Stomach (tissue), 9 donors: ENCODE results near the gene CASP1. TPM values are rescaled to one million over a fixed set of nuclear protein-coding genes. Genes with fewer than 3 reads are reported as not detected.

Experiments used
- DNase-seq, 2 donors: peaks; one replicate each; pipeline versions ENCODE4 v3.0.0 to v3.0.0-alpha.2; 2013 to 2019
- H3K27ac ChIP-seq, 5 donors: fragments of 200-600 bp in 4 of 5; sonication (generic) in 4 of 5; one replicate each; pipeline ENCODE4 v1.5.1; 2013 to 2019; ENCODE audit warnings: mild to moderate bottlenecking in 1 of 5, moderate library complexity in 1 of 5
- H3K27me3 ChIP-seq, 3 donors: fragments of 200-600 bp; sonication (generic); one replicate each; pipeline ENCODE4 v1.5.1; 2017 to 2019; ENCODE audit warnings: mixed run types in 1 of 3
- H3K36me3 ChIP-seq, 4 donors: fragments of 200-600 bp; sonication (generic); 1 replicate in 3 of 4; 2 replicates in 1 of 4; pipeline ENCODE4 v1.5.1; 2016 to 2019
- H3K4me1 ChIP-seq, 4 donors: fragments of 200-600 bp; sonication (generic); one replicate each; pipeline ENCODE4 v1.5.1; 2016 to 2019
- H3K4me3 ChIP-seq, 4 donors: fragments of 200-600 bp; sonication (generic) in 3 of 4; one replicate each; pipeline ENCODE4 v1.5.1; 2016 to 2019; ENCODE audit warnings: mild to moderate bottlenecking in 1 of 4
- H3K9me3 ChIP-seq, 4 donors: fragments of 200-600 bp; sonication (generic); one replicate each; pipeline ENCODE4 v1.5.1; 2016 to 2019
- EP300 ChIP-seq: sonication (generic); formaldehyde crosslinking; IDR thresholded peaks from one replicate; pipeline ENCODE4 v1.6.1; 2017; ENCODE audit warnings: antibody characterized with exemption
- POLR2A ChIP-seq, 4 donors: fragments of 450-650 bp; IDR thresholded peaks; one replicate each; pipeline ENCODE4 v1.6.1; 2016; ENCODE audit warnings: antibody characterized with exemption in 4 of 4, control low read depth in 2 of 4, mild to moderate bottlenecking in 1 of 4, moderate library complexity in 1 of 4
- POLR2AphosphoS5 ChIP-seq, 3 donors: sonication (generic); formaldehyde crosslinking; IDR thresholded peaks; one replicate each; pipeline ENCODE4 v1.6.1; 2016; ENCODE audit warnings: antibody characterized with exemption in 3 of 3
- WGBS, 5 donors: extraction: QIAGEN DNeasy Blood & Tissue Kit in 3 of 5; methylation state at CpG; one replicate each; pipeline versions ENCODE4 v1.1.5 to v1.1.7; 2013 to 2018; 5-methylcytosine and 5-hydroxymethylcytosine counted together
- intact Hi-C: fragments of 100-400 bp; cut with DNase I; formaldehyde crosslinking; loops from one replicate; pipeline ENCODE4 v1.15.1; 2023; ENCODE audit warnings: low total_unique reads
- polyA plus RNA-seq, 3 donors: library from polyadenylated mRNA; stranded (reverse); fragments of 200-250 nt; gene quantifications; one replicate each; pipeline ENCODE4 v1.2.3, GENCODE V29; 2013
- total RNA-seq, 5 donors: library from RNA; depleted of rRNA; stranded (reverse); fragments of >200 nt; gene quantifications; one replicate each; pipeline versions ENCODE4 v1.1.0 to v1.2.3, GENCODE V29; 2014 to 2016
- TF ChIP-seq, protein P1 (sequence below), 7 experiments: fragments of 450-650 bp in 4 of 7; fragments of 200-600 bp in 3 of 7; sonication (generic) in 3 of 7; IDR thresholded peaks; one replicate each; pipeline ENCODE4 v1.5.1; 2016 to 2019; ENCODE audit warnings: antibody characterized with exemption in 7 of 7, control low read depth in 2 of 7, mild to moderate bottlenecking in 1 of 7
- donor health status: healthy with polysubstance abuse.
- donor health status: Bipolar disorder and iron deficiency.
- donor health status: healthy.

Gene CASP1
- total and polyA plus RNA-seq, 8 donors, result 2.3 to 71.0 (median 14.9) TPM

DNA sequence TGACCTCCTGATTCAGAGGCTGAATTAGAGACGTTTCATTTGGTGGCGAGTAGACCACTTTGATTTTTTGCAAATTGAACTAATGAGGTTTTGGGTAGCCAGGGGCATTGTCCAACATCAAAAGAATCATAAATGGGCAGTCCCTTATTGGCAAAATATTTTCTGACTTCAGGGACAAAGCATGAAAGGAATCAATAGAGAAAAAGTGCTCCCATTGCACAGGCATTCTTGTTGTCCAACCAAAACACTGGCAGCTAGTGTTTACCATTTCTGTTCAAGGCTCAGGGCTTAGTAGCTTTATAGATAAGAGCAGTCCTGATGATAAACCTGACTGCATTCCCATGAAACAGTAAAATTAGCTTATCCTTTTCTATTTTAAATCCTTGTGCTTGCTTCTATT lies 16.6 kb upstream of the CASP1 start:
- no peaks in the 10 kb centered on the region for H3K27me3 ChIP-seq
- no peak overlapping the region for H3K27ac ChIP-seq
- H3K4me3 ChIP-seq, result no peak overlapping the region
- peaks cover 0 to 11% (median 5%) of the 10 kb centered on the region in 4 donors for H3K4me1 ChIP-seq
- DNase-seq, result no peak
- no peaks in the 10 kb centered on the region for H3K36me3 ChIP-seq
- 64 to 78% (median 69%) methylated on average over 2 of the region's 2 CpGs for WGBS, 5 donors
- intact Hi-C loops, result no loop called here
- TF ChIP-seq POLR2AphosphoS5 (IDR thresholded peaks at IDR 0.05) (no peak), EP300 (no peak), POLR2A (IDR thresholded peaks at IDR 0.05) (no peak)
- TF ChIP-seq, protein P1, sequence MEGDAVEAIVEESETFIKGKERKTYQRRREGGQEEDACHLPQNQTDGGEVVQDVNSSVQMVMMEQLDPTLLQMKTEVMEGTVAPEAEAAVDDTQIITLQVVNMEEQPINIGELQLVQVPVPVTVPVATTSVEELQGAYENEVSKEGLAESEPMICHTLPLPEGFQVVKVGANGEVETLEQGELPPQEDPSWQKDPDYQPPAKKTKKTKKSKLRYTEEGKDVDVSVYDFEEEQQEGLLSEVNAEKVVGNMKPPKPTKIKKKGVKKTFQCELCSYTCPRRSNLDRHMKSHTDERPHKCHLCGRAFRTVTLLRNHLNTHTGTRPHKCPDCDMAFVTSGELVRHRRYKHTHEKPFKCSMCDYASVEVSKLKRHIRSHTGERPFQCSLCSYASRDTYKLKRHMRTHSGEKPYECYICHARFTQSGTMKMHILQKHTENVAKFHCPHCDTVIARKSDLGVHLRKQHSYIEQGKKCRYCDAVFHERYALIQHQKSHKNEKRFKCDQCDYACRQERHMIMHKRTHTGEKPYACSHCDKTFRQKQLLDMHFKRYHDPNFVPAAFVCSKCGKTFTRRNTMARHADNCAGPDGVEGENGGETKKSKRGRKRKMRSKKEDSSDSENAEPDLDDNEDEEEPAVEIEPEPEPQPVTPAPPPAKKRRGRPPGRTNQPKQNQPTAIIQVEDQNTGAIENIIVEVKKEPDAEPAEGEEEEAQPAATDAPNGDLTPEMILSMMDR (IDR thresholded peaks at IDR 0.05), result no peak
- H3K9me3 ChIP-seq, result no peaks in the 10 kb centered on the region

DNA sequence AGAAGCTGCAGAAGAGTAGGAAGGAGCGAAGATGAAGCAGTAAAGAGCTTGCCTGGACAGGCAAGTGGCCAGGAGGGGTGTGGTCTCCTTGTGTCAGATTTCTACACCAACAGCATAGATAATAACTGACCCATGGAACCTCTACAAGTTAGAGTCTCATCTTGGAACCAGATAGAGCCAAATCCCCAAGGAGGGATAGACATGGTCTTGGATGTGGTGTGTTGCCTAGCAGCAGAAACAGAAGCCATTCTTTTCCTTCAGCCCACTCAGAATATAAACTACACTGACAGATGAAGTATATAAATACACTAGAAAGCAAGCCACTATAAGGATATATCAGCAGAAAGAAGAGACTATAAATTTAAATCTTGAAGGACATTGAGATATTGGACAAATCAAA lies 14.5 kb upstream of the CASP1 start:
- DNase-seq, result peak in 1 of 2 donors; percentile 31
- intact Hi-C loops, result no loop called here
- Histone ChIP-seq H3K27ac (no peak overlapping the region), H3K4me1 (peaks cover 0 to 26% (median 15%) of the 10 kb centered on the region in 4 donors), H3K36me3 (no peaks in the 10 kb centered on the region), H3K27me3 (no peaks in the 10 kb centered on the region), H3K4me3 (no peak overlapping the region), H3K9me3 (no peaks in the 10 kb centered on the region)
- WGBS, 5 donors, result 90 to 100% (median 100%) methylated on average over 1 of the region's 1 CpG
- TF ChIP-seq POLR2A (IDR thresholded peaks at IDR 0.05) (no peak), POLR2AphosphoS5 (IDR thresholded peaks at IDR 0.05) (no peak), EP300 (no peak)
- TF ChIP-seq, protein P1 (IDR thresholded peaks at IDR 0.05), result no peak

DNA sequence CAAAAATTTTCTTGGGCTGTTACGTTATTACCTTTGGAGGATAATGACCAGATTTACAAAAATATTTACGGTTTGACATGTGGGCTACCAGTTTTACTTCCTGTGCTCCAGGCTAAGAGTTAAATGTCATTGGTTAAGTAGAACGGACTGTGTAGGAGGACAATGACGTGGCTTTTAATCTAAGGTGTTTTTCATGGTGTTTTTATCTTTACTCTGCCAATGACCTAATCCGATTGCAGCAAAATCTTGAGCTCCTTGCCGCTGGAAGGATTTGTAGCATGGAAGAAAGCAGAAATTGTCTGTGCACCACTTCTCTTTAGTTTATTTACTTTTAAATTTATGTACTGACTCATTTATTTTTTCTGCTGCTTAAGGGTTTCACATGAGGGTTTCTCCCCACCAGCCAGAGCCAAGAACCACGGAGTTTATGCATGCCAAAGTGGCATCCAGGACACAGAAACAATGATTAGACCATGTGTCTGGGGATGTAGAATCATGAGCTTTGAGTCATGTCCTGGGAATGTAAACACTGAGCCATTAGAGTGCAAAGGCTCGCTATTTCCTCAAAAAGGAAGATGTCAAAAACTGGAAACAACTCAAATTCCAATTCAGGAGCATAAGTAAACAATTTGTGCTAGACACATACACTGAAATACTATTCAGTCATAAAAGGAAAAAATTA lies 12.1 kb upstream of the CASP1 start:
- no peaks in the 10 kb centered on the region for H3K9me3 ChIP-seq
- DNase-seq, result peak in 1 of 2 donors; percentile 77
- intact Hi-C loops, result no loop called here
- H3K36me3 ChIP-seq, result no peaks in the 10 kb centered on the region
- TF ChIP-seq POLR2AphosphoS5 (IDR thresholded peaks at IDR 0.05) (peak; percentile 71 to 90 (median 83)), EP300 (no peak)
- TF ChIP-seq, protein P1 (IDR thresholded peaks at IDR 0.05), result no peak
- H3K4me1 ChIP-seq, result peaks cover 0 to 40% (median 24%) of the 10 kb centered on the region in 4 donors
- 49 to 61% (median 56%) methylated on average over 8 of the region's 8 CpGs for WGBS, 5 donors
- H3K27me3 ChIP-seq, result no peaks in the 10 kb centered on the region
- no peak overlapping the region for H3K4me3 ChIP-seq
- peak overlapping the region in 3 of 5 donors; percentile 32 to 85 (median 79) for H3K27ac ChIP-seq

DNA sequence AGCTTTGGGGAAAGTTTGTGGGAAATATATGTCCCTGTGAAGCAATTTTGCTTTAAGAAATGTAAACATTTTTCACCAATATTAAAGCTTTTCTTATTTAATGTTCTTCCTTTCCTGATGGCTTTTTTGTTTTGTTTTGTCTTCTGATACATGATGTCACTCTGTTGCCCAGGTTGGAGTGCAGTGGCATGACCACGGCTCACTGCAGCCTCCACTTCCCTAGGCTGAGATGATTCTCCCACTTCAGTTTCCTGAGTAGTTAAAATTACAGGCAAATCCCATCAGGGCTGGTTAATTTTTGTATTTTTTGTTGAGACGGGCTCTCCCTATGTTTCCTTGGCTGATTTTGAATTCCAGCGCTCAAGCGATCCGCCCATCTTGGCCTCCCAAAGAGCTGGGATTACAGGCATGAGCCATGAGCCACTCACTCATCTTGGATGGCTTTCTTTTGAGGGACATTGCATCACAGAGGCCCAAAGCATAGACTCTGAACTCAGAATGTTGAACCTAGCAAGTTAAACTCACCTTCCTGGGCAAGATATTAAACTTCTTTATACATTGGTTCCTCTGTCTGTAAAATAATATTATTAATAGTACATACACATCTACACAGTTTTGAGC lies 10.8 kb upstream of the CASP1 start:
- H3K36me3 ChIP-seq, result peaks cover 0 to 7% (median 0%) of the 10 kb centered on the region in 4 donors
- 71 to 85% (median 78%) methylated on average over 5 of the region's 5 CpGs for WGBS, 5 donors
- no peaks in the 10 kb centered on the region for H3K9me3 ChIP-seq
- H3K4me3 ChIP-seq, result peak overlapping the region in 2 of 4 donors; percentile 37 to 44
- TF ChIP-seq, protein P1 (IDR thresholded peaks at IDR 0.05), result no peak
- TF ChIP-seq EP300 (no peak), POLR2AphosphoS5 (IDR thresholded peaks at IDR 0.05) (no peak), POLR2A (IDR thresholded peaks at IDR 0.05) (no peak)
- H3K4me1 ChIP-seq, result peaks cover 0 to 42% (median 24%) of the 10 kb centered on the region in 4 donors
- intact Hi-C loops, result no loop called here
- DNase-seq, result no peak
- no peaks in the 10 kb centered on the region for H3K27me3 ChIP-seq
- peak overlapping the region; percentile 56 to 85 (median 71) for H3K27ac ChIP-seq
